Neural cell (in vitro differentiated cells): Measurements from ENCODE around the gene PGLYRP1. TPM values are rescaled to one million over a fixed set of nuclear protein-coding genes. Genes with fewer than 3 reads are reported as not detected.

Experiments used
- H2AFZ ChIP-seq: fragments of 200-600, 300-800 bp; sonication (generic), shearing (Covaris generic); 2 replicates; pipeline ENCODE4 v1.6.0; 2014; ENCODE audit warnings: low read depth, mild to moderate bottlenecking, antibody characterized with exemption, low read length, moderate library complexity
- H3F3A ChIP-seq: fragments of 200-600 bp; shearing (Covaris generic); 2 replicates; pipeline ENCODE4 v1.6.1; 2016; ENCODE audit warnings: mild to moderate bottlenecking, moderate library complexity, mixed read lengths, antibody characterized with exemption, low read length; ENCODE audit not compliant: insufficient read depth, poor library complexity, severe bottlenecking
- H3K27ac ChIP-seq: fragments of 200-600, 300-800 bp; sonication (generic), shearing (Covaris generic); 2 replicates; pipeline ENCODE4 v1.5.1; 2014; ENCODE audit warnings: mild to moderate bottlenecking, low read length, moderate library complexity
- H3K27me3 ChIP-seq: fragments of 300-800, 200-600 bp; sonication (generic), shearing (Covaris generic); 2 replicates; pipeline ENCODE4 v1.6.0; 2014; ENCODE audit warnings: mild to moderate bottlenecking, low read depth, low read length, moderate library complexity; ENCODE audit not compliant: insufficient read depth
- H3K36me3 ChIP-seq: fragments of 300-800, 200-600 bp; sonication (generic), shearing (Covaris generic); 2 replicates; pipeline ENCODE4 v1.5.1; 2014; ENCODE audit warnings: mild to moderate bottlenecking, antibody characterized with exemption, low read length, moderate library complexity; ENCODE audit not compliant: insufficient read depth
- H3K4me2 ChIP-seq: fragments of 300-800, 200-600 bp; sonication (generic), shearing (Covaris generic); 2 replicates; pipeline ENCODE4 v1.6.0; 2014; ENCODE audit warnings: mild to moderate bottlenecking, low read length
- H3K4me3 ChIP-seq: fragments of 300-800, 200-600 bp; sonication (generic), shearing (Covaris generic); 2 replicates; pipeline ENCODE4 v1.5.1; 2014; ENCODE audit warnings: mild to moderate bottlenecking, low read length, moderate library complexity
- H3K79me2 ChIP-seq: fragments of 200-600 bp; shearing (Covaris generic); replicated peaks from 2 replicates; pipeline ENCODE4 v1.6.0; 2014; ENCODE audit warnings: mild to moderate bottlenecking, low read length, moderate library complexity; ENCODE audit not compliant: insufficient read depth
- H3K9ac ChIP-seq: fragments of 300-800, 200-600 bp; sonication (generic), shearing (Covaris generic); 2 replicates; pipeline ENCODE4 v1.6.1; 2016; ENCODE audit warnings: mild to moderate bottlenecking, low read length, mixed read lengths
- H3K9me2 ChIP-seq: fragments of 200-600 bp; shearing (Covaris generic); 2 replicates; pipeline ENCODE4 v1.6.1; 2016; ENCODE audit warnings: mild to moderate bottlenecking, low read length, mixed read lengths; ENCODE audit not compliant: insufficient read depth
- H3K9me3 ChIP-seq: fragments of 200-600, 300-800 bp; sonication (generic), shearing (Covaris generic); 2 replicates; pipeline ENCODE4 v1.6.1; 2016; ENCODE audit warnings: mild to moderate bottlenecking, mixed run types, low read length, moderate library complexity, mixed read lengths
- H4K20me1 ChIP-seq: fragments of 200-600 bp; shearing (Covaris generic); 2 replicates; pipeline ENCODE4 v1.6.1; 2016; ENCODE audit warnings: mild to moderate bottlenecking, mixed run types; ENCODE audit not compliant: insufficient read depth
- EP300 ChIP-seq: fragments of 450-650 bp; conservative IDR thresholded peaks from 2 replicates; pipeline ENCODE4 v1.6.1; 2014; ENCODE audit warnings: antibody characterized with exemption, mild to moderate bottlenecking, moderate library complexity; ENCODE audit not compliant: poor library complexity, severe bottlenecking
- EZH2 ChIP-seq: fragments of 200-600, 300-800 bp; shearing (Covaris generic), sonication (generic); IDR thresholded peaks from 2 replicates; pipeline ENCODE4 v1.6.1; 2014; ENCODE audit warnings: antibody characterized with exemption, low read length, borderline replicate concordance, mild to moderate bottlenecking; ENCODE audit not compliant: insufficient read depth, poor library complexity, severe bottlenecking
- MXI1 ChIP-seq: fragments of 450-650 bp; conservative IDR thresholded peaks from 2 replicates; pipeline ENCODE4 v1.6.1; 2014; ENCODE audit warnings: antibody characterized with exemption, mild to moderate bottlenecking; ENCODE audit not compliant: poor library complexity, severe bottlenecking
- POLR2AphosphoS5 ChIP-seq: IDR thresholded peaks from 2 replicates; pipeline ENCODE4 v1.6.1; 2012
- RAD21 ChIP-seq: fragments of 450-650 bp; conservative IDR thresholded peaks from 2 replicates; pipeline ENCODE4 v1.6.1; 2014; ENCODE audit warnings: antibody characterized with exemption, mild to moderate bottlenecking, moderate library complexity
- REST ChIP-seq: IDR thresholded peaks from 2 replicates; pipeline ENCODE4 v1.6.1; 2012; ENCODE audit warnings: borderline replicate concordance
- SMC3 ChIP-seq: fragments of 450-650 bp; conservative IDR thresholded peaks from 2 replicates; pipeline ENCODE4 v1.6.1; 2014; ENCODE audit warnings: antibody characterized with exemption, mild to moderate bottlenecking, moderate library complexity; ENCODE audit not compliant: poor library complexity
- TAF1 ChIP-seq: IDR thresholded peaks from 2 replicates; pipeline ENCODE4 v1.6.1; 2012; ENCODE audit warnings: low read depth
- polyA plus RNA-seq: library from polyadenylated mRNA; depleted of rRNA; stranded (reverse); fragments of >200 nt; gene quantifications from 2 replicates; pipeline ENCODE4 v1.2.3, GENCODE V29; 2014
- TF ChIP-seq, protein P1 (sequence below): fragments of 450-650 bp; IDR thresholded peaks from 2 replicates; pipeline ENCODE4 v1.5.1; 2014; ENCODE audit warnings: antibody characterized with exemption, mild to moderate bottlenecking, moderate library complexity; ENCODE audit not compliant: poor library complexity, severe bottlenecking

PGLYRP1 gene
- polyA plus RNA-seq, 1 donor from 2014 or later = not detected

- no peak overlapping the region for H3K9ac ChIP-seq
- H3K4me2 ChIP-seq = no peak overlapping the region
- H4K20me1 ChIP-seq = no peaks in the 10 kb centered on the region
- no peaks in the 10 kb centered on the region for H3K36me3 ChIP-seq
- no peaks in the 10 kb centered on the region for H3K9me2 ChIP-seq
- H3K9me3 ChIP-seq = no peaks in the 10 kb centered on the region
- H3K27me3 ChIP-seq = peaks cover 8% of the 10 kb centered on the region
- H3K27ac ChIP-seq = no peak overlapping the region
- no peak overlapping the region for H2AFZ ChIP-seq
- TF ChIP-seq, protein P1, sequence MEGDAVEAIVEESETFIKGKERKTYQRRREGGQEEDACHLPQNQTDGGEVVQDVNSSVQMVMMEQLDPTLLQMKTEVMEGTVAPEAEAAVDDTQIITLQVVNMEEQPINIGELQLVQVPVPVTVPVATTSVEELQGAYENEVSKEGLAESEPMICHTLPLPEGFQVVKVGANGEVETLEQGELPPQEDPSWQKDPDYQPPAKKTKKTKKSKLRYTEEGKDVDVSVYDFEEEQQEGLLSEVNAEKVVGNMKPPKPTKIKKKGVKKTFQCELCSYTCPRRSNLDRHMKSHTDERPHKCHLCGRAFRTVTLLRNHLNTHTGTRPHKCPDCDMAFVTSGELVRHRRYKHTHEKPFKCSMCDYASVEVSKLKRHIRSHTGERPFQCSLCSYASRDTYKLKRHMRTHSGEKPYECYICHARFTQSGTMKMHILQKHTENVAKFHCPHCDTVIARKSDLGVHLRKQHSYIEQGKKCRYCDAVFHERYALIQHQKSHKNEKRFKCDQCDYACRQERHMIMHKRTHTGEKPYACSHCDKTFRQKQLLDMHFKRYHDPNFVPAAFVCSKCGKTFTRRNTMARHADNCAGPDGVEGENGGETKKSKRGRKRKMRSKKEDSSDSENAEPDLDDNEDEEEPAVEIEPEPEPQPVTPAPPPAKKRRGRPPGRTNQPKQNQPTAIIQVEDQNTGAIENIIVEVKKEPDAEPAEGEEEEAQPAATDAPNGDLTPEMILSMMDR = no peak
- no peak for TF ChIP-seq TAF1
- TF ChIP-seq REST = no peak
- TF ChIP-seq EZH2 = no peak
- TF ChIP-seq SMC3 = no peak
- TF ChIP-seq EP300 = no peak
- TF ChIP-seq POLR2AphosphoS5 = no peak
- TF ChIP-seq RAD21 = no peak
- no peak for TF ChIP-seq MXI1
- H3K79me2 ChIP-seq = no peaks in the 10 kb centered on the region
- no peak overlapping the region for H3K4me3 ChIP-seq
- no peaks in the 10 kb centered on the region for H3F3A ChIP-seq
These were observed 2.1 kb downstream of the PGLYRP1 start for GRCh38 chr19:46020819-46021125.

GRCh38 chr19:46019270-46019669, 3.6 kb downstream of the PGLYRP1 start:
- Histone ChIP-seq H3K36me3 (no peaks in the 10 kb centered on the region), H3K4me2 (no peak overlapping the region), H3K9me2 (no peaks in the 10 kb centered on the region), H3F3A (no peaks in the 10 kb centered on the region), H3K9ac (no peak overlapping the region), H3K4me3 (no peak overlapping the region), H3K27me3 (peaks cover 20% of the 10 kb centered on the region), H2AFZ (no peak overlapping the region), H3K79me2 (no peaks in the 10 kb centered on the region), H3K27ac (no peak overlapping the region), H3K9me3 (no peaks in the 10 kb centered on the region), H4K20me1 (no peaks in the 10 kb centered on the region)
- TF ChIP-seq, protein P1 = no peak
- TF ChIP-seq RAD21 = no peak
- TF ChIP-seq SMC3 = no peak
- no peak for TF ChIP-seq MXI1
- no peak for TF ChIP-seq EP300
- no peak for TF ChIP-seq POLR2AphosphoS5
- no peak for TF ChIP-seq TAF1
- no peak for TF ChIP-seq REST
- TF ChIP-seq EZH2 = no peak
